T-helper 22 cell (primary cell): ENCODE results near the gene C1QTNF4.
A peak's percentile ranks its signal among the peaks of the same experiment; 100 is the strongest.

Experiments used
- DNase-seq: peaks from one replicate; pipeline ENCODE4 v3.0.0-alpha.2; 2020; ENCODE audit warnings: low read depth

C1QTNF4 gene

GRCh38 chr11:47592970-47593369 is 1.2 kb downstream of the C1QTNF4 start:
- no peak for DNase-seq

DNA sequence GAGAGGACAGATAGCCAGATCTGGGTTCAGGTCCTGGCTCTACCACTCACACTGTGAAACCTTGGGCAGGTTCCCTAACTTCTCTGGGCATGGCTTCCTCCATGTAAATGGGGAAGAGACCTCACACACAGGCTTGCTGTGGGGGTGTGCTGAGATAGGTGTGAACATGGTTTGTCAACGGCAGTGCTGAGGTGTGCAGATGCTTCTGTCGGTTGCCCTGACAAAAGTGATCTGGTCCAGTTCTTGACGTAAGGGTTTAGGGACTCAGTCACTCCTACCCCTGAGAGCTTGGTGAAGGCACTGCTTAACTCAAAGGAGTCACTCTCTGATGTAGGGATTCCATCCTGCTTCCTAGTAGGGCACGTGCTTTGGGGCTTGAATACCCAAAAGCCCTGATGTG is 2.0 kb downstream of the C1QTNF4 start:
- no peak for DNase-seq

DNA sequence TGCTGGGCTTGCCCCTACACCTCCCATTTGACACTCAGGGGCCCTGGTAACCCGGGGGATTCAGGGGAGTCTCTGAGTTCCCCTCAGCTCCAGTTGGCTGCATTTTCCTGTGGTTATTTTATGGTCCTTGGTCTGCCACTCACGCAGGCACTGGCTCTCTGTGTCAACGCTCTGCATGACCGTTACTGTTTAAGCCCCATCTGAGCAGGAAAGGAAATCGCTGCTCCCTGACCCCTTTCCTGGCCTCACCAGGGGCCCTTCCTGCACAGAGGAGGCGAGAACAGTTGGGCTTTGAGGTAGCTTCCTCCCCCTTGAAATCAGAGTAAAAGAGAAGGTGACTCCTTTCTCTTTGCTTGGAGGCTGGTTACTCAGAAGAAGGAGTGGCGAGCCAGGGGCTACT is 2.4 kb downstream of the C1QTNF4 start:
- DNase-seq: no peak

DNA sequence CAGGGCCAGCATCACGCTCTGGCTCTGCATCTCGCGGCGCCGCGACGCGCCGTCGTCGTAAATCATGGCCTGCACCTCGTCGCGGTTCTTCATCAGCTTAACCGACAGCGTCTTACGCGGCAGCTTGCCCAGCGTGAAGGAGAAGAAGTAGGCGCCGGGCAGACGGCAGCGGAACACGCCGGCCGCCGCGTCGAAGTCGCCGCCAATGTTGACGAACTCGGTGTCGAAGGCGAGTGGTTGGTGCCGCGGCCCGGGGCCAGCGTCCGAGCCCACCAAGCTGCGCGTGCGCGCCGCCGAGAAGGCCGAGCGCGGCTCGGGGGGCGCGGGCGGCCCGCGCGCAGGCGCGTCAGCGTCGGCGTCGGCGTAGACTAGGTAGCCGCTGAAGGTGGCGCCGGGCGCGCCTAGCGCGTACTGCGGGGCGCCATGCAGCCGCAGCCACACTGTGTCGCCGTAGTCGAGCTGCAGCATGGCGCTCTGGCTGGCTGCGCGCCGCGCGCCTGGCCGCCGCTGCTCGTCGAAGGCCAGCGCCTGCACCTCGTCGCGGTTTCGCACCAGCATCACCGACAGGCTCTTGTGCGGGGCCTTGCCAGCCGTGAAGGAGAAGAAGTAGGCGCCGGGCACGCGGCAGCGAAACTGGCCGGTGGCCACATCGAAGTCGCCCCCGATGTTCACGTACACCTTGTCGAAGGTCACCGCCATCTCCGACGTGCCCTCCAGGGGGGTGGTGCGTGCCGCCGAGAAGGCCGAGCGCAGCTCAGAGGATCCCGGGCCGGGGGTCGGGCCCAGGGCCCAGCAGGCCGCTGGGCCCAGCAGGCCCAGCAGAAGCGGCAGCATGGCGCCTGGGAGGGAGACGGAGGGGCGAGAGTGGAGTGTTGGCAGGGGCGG is 4.0 kb downstream of the C1QTNF4 start:
- DNase-seq: no peak

DNA sequence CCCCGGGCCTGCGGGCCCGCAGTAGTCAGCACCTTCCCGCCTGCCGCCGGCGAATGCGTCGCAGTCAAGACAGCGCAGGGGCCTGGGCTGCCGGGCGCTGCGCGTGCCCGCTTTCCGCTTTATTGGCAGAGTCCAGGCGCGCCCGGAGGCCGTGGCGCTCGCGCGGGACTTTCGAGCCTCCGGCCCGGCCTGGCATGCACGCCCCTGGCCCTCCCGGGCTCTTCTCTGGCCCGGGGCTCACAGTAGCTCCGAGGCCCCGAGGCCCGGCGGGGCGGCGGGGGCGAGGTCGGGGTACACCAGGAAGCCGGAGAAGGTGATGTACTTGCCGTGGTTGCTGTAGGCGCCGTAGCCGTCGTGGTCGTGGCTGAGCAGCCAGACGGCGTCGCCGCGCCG is 4.6 kb downstream of the C1QTNF4 start:
- DNase-seq: no peak

GRCh38 chr11:47589118-47589517 is 5.1 kb downstream of the C1QTNF4 start:
- no peak for DNase-seq

- no peak for DNase-seq
Measured at GRCh38 chr11:47587723-47588326, 6.4 kb downstream of the C1QTNF4 start.

DNA sequence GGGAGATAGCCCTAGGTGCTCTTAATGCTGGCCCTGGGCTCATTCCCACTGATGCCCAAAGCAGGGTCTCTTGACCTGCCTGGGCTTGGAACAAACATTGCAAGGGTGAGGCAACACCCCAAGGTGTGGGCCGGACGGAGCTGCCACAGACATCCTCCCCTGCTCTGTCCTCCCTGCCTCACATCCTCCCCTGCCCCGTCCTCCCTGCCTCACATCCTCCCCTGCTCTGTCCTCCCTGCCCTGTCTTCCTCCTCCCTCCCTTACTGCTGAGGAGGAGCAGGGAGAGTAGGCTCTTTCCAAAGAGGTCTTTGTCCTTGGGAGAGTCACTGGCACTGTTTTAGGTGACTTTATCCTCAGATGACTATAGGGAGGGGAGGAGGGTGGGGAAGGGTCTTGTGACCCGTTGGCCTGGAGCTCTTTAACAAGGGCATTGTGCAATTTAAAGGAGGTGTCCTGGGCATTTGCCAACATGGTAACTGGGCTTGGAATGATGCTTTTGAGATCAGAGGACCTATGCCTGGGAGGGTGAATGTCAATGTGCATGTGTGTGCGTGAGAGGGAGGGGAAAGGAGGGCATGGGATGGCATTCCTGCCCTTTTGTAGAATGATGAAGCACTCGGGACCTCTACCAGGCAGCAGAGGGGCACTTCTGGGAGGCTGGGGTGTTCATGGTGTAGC is 7.0 kb downstream of the C1QTNF4 start:
- no peak for DNase-seq

DNA sequence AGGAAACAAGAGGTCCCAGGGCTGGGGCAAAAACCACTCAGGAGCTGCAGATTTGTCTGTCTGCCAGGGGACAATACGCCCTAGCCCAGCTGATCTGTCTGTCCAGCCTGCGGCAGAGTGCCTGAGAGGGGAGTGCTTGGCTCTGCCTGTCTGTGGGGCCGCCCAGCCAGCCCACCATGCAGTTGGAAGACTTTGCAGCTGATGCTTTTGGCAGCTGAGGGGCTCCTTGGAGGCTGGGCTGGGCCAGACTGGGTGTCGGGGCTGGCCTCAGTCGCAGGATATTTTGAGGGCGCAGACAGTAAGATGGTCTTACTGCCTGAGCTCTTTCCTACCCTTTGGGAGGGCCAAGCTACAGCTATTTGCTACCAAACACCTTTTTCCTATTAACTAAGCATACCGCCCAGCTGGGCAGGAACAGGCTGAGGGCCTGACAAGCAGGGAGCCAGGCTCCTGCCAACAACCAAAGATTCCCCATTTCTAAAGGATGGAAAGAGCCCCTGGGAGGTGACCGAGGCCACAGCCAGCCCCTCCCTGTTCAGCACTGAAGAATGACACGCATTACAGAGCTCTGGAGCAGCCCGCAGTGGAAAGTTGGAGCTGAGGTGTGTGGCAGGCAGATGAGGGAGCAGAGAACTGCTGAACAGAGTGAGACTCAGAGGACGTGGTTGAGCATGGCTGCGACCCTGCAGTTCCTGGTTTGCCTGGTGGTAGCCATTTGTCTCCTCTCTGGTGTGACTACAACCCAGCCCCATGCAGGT is 7.9 kb downstream of the C1QTNF4 start, which contains the start of gene FAM180B:
FAM180B (plus strand) TSS at position 581 of the 758 bp plus-strand sequence; CDS start at position 672, 91 bp downstream.
- DNase-seq: no peak

DNA sequence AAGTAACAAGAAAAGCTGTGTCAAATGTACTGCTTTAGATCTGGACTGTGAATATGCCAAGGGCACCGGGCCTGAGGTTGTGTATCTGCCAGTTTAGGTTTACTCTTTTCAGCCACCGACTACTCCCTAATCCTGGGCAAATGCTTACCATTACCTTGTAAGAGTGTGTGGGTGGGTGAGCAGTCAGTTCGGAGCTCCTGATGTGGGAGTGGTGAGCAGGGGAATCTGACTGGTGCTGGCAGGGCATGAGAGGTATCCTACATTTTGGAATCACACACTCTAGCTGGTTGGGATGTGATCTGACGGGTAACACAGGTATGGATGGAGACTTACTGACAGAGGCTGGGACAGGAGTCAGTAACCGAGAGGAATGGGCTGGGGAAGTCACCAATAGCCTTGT is 10.4 kb downstream of the C1QTNF4 start:
- no peak for DNase-seq

DNA sequence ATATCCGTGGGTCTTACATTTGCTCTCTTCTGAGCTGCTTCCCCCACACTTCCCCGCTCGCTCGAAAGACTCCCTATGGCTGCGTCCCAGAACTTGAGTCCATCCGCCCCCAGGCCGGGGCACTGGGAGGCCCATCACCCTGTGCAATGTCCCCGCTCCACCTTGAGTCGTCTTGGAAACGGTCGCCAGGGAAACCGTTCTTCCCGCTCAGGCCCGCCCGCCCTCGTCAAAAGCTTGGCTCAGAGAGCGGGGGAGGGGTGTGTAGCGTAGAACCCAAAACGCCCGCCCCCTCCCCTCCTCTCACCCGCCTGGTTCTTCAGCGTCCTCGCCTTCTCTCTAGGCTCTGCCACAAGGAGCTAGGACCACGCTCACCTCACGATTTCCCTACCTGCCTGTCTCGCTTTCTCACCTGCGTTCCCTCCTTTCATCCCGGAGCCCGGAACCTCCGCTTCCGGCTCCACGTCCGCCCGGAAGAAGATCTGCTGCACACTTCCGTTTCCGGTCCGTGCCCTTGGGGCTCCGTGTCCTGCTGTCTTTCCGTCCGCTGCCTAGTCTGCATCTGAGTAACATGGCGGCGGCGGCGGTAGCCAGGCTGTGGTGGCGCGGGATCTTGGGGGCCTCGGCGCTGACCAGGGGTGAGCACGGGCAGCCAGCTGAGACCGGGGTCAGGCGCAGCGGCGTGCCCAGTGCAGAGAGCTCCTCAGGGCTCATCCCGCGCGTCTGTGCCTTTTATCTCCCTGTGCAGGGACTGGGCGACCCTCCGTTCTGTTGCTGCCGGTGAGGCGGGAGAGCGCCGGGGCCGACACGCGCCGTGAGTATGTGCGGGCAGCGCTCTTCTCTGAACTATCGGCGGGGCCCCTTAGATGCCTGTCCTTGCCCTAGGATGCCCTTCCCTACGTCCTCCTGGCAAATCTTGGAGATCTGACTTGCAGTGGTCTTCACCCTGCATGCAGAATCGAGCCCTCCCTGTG is 15.4 kb downstream of the C1QTNF4 start, which contains the start of the genes KBTBD4 and NDUFS3:
KBTBD4 (minus strand) TSS at position 447 of the 971 bp plus-strand sequence; CDS start at position 428, 19 bp downstream.
NDUFS3 (plus strand) TSS at position 551 of the 971 bp plus-strand sequence; CDS start at position 569, 18 bp downstream.
- DNase-seq: peak; percentile 81

DNA sequence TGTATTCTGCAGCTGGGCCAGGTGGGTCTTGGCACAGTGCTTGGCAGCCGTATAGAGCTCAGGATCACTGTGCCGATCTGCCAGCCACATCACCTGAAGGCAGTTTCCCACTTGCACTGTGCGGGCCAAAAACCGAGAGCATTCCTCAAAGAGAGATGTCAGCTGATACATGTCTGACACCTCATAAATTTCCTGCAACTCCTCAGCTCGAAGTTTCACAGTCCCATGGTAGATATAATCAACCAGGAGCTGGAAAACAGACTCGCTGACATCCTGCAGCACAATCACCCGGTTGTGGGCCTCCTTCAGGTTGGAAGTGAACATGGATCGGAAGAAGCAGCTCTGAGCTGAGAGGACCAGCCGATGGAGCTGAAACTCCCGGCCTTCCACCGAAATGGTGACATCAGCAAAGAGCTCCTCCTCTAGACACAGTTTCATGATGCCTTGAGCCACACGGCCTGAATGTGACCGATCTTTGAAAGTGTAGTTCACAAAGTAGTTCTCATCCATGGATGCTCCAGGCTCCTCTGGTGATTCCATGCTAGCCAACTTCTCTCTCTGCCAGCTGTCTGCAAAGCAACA is 16.7 kb downstream of the C1QTNF4 start:
- no peak for DNase-seq

- no peak for DNase-seq
Measured at GRCh38 chr11:47573321-47573720, 20.9 kb downstream of the C1QTNF4 start.

DNA sequence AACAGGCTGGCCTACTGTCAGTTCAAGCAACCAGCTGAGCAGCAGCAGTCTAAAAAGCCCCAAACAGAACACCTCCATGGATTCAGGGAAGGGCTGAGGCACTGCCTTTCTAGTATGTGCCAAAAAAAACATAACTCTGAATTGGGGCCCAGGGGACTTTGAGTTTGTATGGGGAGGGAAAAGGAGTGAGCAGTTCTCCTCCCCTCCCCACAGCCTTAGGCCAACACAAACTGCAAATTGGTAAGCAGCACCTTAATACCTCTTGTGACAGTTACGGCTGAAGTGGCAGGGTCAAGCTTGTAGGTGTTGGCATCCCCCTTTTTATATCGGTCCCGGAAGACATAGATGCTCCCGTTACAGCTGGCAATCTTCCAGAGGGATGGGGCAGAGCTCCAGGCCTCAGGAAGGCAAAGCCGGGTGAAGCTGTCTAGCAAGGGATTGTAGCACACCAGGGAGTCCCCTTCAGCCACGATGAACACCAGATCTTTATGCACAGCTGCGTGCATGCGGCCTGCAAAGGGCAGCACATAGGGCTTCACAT is 21.4 kb downstream of the C1QTNF4 start:
- no peak for DNase-seq

- no peak for DNase-seq
Measured at GRCh38 chr11:47571895-47572294, 22.3 kb downstream of the C1QTNF4 start.

GRCh38 chr11:47571357-47571729 is 22.9 kb downstream of the C1QTNF4 start:
- no peak for DNase-seq

- no peak for DNase-seq
Measured at GRCh38 chr11:47570651-47571356, 23.4 kb downstream of the C1QTNF4 start.

GRCh38 chr11:47569646-47570045 is 24.6 kb downstream of the C1QTNF4 start:
- no peak for DNase-seq

GRCh38 chr11:47566149-47566698 is 28.0 kb downstream of the C1QTNF4 start:
- no peak for DNase-seq
